A549 treated with DMSO at 1 μM for 4 hours (cell line): ENCODE measurements around the gene NANP. TPM values are rescaled to one million over a fixed set of nuclear protein-coding genes. Genes with fewer than 3 reads are reported as not detected.

ENCODE experiments used
- total RNA-seq: library from RNA; stranded (reverse); fragments of 200-300 nt; extraction: Qiagen RNA extraction; gene quantifications from 5 replicates; pipeline ENCODE4 v1.2.3, GENCODE V29; 2022; ENCODE audit warnings: low read depth

Gene NANP, protein sequence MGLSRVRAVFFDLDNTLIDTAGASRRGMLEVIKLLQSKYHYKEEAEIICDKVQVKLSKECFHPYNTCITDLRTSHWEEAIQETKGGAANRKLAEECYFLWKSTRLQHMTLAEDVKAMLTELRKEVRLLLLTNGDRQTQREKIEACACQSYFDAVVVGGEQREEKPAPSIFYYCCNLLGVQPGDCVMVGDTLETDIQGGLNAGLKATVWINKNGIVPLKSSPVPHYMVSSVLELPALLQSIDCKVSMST
- total RNA-seq: 8.1 to 10.3 TPM (median 9.3 TPM) in 5 replicates

DNA sequence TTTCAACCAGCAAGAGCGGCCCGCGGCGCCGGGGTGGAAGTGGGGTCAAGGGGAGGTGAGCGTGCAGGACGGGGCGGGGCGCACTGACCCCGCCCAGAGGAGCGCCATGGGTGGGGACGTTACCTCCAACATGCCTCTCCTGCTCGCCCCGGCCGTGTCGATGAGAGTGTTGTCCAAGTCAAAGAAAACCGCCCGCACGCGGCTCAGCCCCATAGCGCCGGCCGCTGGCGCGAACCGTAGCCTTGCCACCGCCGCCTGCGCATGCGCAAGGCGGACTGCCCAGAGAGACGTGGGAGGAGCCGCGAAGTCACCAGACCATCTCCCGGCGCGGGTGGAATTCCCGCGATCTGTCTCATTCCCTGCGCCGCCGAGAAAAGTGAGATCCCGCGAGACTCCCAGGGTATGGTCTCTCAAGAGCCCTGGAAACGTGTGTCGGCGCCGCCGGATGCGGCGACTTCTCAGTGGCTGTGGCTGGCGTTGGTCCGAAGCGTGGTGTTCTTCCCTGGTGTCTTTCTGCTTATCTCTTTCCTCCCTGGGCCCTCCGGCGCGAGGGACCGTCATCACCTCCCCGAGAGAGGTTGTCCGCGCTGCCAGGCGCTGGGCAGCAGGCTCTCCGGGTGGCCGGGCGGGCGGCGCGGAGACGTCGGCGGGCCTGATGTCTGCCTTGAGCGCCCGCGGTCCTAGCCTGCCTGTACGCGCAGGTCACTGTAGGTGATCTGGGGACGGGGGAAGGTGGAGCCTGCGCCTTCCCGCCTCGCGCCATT is at the start of gene NANP:
Gene NANP, minus strand, starts transcription at position 279 of the 764 bp plus-strand sequence. Its CDS starts 66 bp downstream, at position 213.

DNA sequence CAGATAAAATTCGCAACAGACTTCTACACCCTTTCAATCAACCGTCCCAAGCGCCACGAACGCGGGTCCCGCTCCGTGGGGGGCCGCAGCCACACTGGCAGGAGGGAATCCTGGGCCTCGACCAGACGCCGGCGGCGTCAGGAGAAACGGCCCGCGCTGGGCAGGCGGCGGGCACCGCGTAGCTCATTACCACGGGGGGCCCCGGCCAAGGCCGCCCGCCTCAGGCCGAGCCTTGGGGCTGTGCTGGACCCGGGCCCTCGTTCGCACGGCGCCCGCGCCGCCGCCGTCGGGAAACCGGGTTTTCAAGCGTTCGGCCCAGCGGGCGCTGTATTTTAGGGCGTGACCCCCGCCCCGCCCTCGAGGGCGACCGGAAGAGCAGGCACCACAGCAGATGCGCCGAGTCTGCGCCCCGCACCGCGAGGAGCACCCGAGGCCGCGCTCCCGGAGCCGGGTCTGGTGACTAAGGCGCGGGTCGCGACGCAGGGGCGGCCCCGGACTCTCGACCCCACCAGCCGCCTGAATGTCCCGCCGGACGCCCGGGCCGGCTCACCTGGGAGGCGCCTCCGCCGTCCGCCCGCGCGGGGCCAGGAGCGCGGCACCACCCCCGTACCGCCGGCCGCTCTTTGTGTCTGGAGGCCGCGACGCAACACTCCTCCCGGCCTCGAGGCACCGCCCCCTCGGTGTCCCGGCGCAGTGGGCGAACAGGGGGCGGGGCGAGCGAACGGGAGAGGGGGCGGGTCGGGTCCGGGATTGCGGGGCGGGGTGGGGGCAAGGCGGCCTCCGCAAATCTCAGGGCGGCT is 38.7 kb downstream of the NANP start, which contains the start of gene NINL:
Gene NINL, minus strand, starts transcription at position 627 of the 800 bp plus-strand sequence. CDS start 58,944 bp downstream, outside the sequence.

Other genes with a start within 250 kb of the NANP start
- 78.0 to 96.8 TPM (median 93.6 TPM) in 5 replicates for gene ABHD12, start 233.2 kb downstream of the NANP start, total RNA-seq
- 29.1 to 39.5 TPM (median 37.9 TPM) in 5 replicates for gene GINS1, start 216.3 kb downstream of the NANP start, total RNA-seq
- 11.7 to 14.6 TPM (median 11.9 TPM) in 5 replicates for gene NINL, start 38.5 kb downstream of the NANP start, total RNA-seq
- 17.9 to 20.3 TPM (median 18.3 TPM) in 5 replicates for gene ZNF337, start 72.8 kb upstream of the NANP start, total RNA-seq